Measurements from ENCODE around the gene MST1.
"Not testable (repeated sequence)": the region's sequence is repeated elsewhere in the genome, so short reads cannot be mapped to it uniquely, and the experiment has no call there.

Gene MST1

DNA sequence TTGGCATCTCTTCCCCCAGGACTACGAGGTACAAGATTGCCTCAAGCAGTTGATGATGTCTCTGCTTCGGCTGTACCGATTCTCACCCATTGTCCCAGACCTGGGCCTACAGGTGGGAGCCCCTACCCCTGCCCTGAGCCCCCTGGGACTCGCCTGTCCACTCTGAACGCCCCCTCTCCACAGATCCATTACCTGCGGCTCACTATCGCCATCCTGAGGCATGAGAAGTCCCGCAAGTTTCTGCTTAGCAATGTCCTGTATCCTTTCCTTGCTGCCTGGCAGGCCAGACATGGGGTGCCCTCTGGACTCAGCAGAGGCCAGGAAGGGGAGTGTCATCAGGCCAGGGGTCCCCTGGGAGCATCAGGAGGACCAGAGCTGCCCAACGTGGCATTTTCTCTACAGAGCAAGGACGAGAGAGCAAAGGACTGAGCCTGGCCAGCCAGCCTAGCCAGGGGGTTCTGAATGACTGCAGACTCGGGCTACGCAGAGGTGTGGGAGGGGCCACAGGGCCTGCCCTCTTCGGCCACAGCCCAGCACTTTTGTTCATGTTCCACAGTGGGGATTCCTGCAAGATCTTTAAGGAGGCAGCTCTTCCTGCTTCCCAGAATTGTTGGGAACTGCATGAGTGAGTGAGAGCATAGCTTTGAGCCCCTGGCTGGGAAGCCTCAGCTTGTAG lies 11.3 kb upstream of the MST1 start:
- no peak for FAIRE-seq

GRCh38 chr3:49700014-49700413 lies 10.7 kb upstream of the MST1 start:
- FAIRE-seq = no peak

DNA sequence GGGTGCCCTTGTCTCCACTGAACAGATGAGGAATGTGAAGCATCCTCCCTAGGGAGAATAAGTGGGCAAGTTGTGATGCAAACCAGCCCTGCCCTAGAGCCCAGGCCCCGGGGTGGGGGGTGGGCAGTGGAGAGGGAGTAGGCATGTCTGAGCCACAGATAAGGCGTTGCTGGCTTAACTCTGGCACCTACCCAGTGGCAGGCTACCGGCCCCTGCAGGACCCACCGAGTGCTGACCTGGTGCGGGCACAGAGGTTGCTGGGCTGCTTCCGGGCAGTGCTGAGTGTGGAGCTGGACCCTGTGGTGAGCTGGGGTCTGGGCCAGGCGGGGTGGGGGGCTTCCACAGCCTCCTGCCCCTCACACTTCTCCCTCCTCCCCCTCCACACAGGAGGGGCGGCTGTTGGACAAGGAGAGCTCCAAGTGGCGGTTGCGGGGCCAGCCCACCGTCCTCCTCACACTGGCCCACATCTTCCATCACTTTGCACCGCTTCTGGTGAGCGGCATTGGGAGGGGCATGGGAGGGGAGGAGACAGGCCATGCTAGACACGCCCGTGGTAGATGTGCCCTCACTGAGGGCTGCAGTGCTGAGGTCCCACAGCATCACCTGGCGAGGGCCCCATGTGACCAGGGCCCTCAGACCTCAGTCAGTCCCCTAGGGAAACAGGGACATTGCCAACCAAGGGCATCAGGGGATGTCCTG lies 10.2 kb upstream of the MST1 start:
- no peak for FAIRE-seq

DNA sequence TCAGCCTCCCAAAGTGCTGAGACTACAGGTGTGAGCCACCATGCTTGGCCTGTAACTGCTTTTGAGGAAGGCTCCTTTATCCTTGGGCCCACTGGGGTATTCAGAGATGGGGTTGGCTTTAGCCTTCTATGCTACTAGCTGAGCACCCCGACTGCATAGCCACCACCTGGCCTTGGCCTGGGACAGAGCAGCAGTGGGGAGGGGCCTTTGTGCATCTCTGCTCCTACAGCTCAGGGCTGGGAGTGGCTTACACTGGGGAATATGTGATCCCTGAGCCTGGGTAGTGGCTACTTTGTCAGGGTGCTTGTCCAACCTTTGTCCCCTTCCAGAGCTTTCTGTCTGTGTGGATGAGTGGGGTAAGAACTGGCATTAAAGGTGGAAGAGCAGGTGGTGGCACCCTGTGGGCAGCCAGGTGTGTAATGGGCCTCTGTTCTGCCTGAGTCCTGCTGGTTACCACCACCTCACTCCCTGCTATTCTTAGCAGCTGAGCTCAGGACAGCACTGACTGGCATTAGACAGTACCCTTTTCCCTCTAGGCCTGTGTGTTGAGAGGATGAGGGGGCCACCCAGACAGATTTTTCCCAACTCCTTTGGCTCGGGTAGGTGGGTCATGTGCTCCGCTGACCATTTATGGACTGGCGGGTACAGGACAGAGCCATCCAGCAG lies 6.2 kb upstream of the MST1 start:
- FAIRE-seq = not testable (repeated sequence)

GRCh38 chr3:49694409-49695070 lies 5.3 kb upstream of the MST1 start:
- not testable (repeated sequence) for FAIRE-seq

DNA sequence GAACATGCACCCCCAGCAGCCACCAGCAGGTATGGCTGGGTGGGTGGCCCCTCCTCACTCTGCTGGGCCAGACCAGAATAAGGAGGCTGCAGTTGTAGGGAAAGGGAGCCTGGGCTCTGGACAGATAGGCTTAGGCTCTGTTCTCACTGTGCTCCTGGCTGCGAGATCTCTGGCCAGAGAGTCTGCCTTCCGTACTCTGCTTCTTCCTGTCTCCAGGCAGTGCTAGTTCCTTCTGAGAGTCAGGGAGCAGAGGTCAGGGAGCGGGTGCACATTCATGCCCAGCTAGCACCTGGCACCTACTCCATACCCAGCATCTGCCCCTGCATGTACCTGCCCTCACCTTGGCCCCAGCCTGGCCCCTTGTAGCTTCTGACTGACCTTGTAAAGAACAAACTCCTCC lies 2.2 kb upstream of the MST1 start:
- not testable (repeated sequence) for FAIRE-seq

DNA sequence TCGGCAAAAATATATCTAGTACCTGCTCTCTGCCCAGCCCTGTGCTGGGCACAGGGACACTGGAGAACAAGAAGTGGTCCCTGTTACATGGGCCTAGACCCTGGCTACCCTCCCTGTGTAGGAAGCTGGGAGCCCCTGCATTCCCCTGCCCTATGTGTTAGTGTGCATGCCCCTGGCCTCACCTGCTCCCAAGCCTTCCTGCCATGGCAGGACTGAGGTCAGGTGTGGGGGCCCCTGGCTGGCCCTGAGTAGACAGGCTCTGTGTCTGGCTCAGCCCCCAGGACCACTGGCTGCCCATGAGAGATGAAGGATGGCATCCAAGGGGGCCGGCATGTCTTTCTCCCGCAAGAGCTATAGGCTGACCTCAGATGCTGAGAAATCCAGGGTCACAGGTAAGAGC lies 1.6 kb upstream of the MST1 start:
- FAIRE-seq = not testable (repeated sequence)

GRCh38 chr3:49689908-49690624 lies 792 bp upstream of the MST1 start:
- FAIRE-seq = not testable (repeated sequence)

GRCh38 chr3:49688338-49689045 lies 782 bp downstream of the MST1 start:
- not testable (repeated sequence) for FAIRE-seq

GRCh38 chr3:49687424-49687795 lies 1.9 kb downstream of the MST1 start:
- not testable (repeated sequence) for FAIRE-seq

DNA sequence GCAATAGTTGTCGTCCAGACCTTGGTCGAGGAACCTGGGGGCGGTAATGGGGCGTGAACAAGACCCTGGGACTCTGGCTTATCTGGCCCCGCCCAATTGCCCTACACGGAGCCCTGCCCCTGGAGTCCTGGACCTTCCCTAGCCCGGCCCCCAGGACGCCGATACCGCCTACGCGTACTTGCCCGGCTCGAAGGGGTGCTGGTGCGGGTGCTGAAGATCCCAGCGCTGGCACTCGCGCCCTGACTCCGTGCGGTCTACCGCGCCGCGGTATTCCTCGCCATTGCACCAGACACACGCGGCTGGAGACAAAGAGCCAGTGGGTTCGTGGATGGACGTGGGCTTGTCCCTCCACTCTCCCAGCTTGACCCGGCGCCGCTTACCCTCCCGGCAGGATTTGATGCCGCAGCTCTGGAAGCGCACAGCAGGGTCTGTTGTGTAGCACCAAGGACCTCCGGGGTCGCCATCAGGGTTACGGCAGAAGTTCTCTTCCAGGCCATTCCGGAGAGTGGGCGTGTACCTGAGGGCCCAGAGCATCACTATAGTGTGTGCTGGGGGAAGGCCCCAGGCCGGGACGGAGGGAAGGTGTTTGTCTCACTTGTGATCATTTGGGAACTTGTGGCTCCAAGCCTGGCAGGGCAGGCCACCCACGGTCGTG lies 2.4 kb downstream of the MST1 start:
- FAIRE-seq = not testable (repeated sequence)

DNA sequence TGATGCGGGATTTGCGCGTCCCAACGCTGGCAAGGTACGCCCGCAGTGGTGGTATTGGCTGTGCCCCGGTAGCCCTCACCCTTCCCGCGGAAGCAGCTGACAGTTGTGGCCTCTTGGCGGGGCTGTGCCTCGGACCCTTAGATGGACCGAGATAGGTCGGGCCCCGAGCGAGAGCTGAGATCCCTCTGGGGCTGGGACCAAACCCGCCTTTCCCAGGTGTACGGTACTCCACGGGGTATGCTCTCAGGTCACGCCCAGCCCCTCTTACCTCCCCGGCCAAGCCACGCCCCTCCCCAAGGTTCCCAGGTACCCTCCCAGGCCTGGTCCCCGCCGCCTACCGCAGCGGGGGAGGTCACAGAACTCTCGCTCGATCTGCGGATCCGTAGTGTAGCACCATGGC lies 2.9 kb downstream of the MST1 start:
- FAIRE-seq = not testable (repeated sequence)

DNA sequence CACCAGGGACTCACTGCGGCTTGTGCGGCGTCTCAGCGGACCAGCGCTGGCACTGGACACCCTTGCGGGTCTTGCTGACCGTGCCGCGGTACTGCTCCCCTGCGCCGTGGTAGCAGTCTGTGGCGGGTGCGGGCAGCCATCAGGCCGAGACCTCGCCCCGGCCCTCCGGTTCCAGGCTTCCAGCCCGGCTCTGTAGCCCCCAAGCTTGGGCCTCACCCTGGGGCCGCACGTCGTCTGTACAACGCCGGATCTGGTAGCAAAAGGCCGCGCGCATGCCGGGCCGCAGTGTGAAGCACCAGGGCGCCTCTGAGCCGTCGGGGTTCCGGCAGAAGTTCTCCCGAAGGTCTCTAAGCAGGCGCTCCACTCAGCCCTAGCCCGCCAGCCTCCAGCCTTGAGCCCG lies 3.4 kb downstream of the MST1 start:
- FAIRE-seq = not testable (repeated sequence)

DNA sequence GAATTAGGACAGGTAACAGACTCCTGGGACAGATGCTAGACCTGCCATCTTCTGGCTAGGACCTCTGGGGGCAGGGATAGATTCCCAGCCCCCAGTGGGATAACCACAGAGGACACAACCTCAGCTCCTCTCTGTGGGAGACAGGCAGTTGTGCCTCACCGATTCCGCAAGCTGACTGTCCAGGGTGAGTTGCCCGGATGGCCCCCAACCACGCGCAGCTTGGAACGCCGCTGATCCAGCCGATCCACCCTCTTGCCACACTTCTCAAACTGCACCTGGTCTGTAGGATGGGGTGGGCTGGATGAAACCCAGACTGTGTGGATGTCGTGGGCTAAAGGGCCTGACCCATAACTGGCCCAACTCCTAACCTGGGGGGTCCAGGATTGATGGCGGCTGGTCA lies 4.2 kb downstream of the MST1 start:
- FAIRE-seq = not testable (repeated sequence)

DNA sequence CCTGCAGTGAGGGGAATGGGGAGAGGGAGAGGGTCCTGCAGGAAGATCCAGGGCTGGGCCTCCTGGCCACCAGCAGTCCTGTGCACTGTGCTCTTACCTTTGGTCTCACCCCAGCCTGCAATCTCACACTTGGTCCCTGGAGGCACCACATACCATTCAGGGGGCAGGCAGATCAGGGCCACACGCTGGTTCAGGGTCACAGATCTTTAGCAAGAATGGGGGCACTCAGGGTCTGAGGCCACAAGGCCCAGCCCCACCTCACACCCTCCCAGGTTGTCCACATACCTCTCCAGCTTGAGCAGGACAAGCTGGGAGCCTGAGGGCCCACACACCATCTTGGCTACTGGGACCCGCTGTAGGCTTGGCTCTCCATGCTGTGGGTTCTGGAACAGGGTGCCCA lies 4.8 kb downstream of the MST1 start:
- FAIRE-seq = not testable (repeated sequence)

- FAIRE-seq = no peak
Measured at GRCh38 chr3:49683162-49683561, 6.1 kb downstream of the MST1 start.

GRCh38 chr3:49681543-49681942 lies 7.7 kb downstream of the MST1 start:
- no peak for FAIRE-seq

DNA sequence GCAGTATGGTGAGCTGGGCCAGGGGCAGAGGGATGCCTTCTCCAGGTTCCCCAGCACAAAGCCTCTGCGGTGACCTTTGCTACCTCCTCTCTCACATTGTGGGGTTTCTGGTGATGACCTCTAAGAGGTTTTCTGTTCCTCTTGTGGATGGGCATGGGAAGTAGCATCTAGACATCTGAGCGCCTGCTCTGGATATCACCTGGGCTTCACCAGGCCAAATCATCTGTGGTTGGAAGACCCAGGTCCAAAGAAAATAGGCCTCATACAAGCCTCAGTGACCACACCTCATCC lies 8.1 kb downstream of the MST1 start:
- no peak for FAIRE-seq

GRCh38 chr3:49680493-49681231 lies 8.6 kb downstream of the MST1 start:
- no peak for FAIRE-seq

- no peak for FAIRE-seq
Measured at GRCh38 chr3:49675912-49676311, 13.4 kb downstream of the MST1 start.

- FAIRE-seq = no peak
Measured at GRCh38 chr3:49674497-49674983, 14.7 kb downstream of the MST1 start.

All from colon (tissue), 2 donors.